ENCODE results near the gene CNTNAP2.
"Not testable (repeated sequence)": the region's sequence is repeated elsewhere in the genome, so short reads cannot be mapped to it uniquely, and the experiment has no call there.

DNA sequence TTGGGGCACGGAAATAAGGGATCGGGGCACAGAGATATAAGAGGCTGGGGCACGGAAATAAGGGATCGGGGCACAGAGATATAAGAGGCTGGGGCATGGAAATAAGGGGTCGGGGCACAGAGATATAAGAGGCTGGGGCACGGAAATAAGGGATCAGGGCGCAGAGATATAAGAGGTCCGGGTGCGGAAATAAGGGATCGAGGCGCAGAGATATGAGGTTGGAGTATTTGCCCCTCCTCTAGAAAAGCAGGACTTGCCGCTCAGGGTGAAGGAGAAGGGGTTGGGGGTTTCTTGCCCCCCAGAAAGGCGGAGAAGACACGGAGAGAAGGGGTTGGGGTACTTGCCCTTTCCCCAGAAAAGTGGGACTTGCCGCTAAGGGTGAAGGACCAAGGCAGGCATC is 131.4 kb downstream of the CNTNAP2 start:
- not testable (repeated sequence) for TF ChIP-seq CTCF (IDR thresholded peaks at IDR 0.05; ENCODE audit: insufficient read depth, low read length, poor library complexity, severe bottlenecking); EZH2phosphoT487 (conservative IDR thresholded peaks at IDR 0.05; ENCODE audit: low read length)
